A549 (cell line): ENCODE data around the gene MYO18B.

Experiments used
- CEBPB ChIP-seq, 2 experiments: fragments of >200 bp in 1 of 2; sonication (Bioruptor Twin) in 1 of 2; formaldehyde crosslinking in 1 of 2; IDR thresholded peaks; 2 replicates each; pipeline ENCODE4 v1.6.1; 2012 to 2016
- ESRRA ChIP-seq: fragments of 150-350 bp; IDR thresholded peaks from 2 replicates; pipeline ENCODE4 v1.6.1; 2014; ENCODE audit warnings: mild to moderate bottlenecking, low read length, borderline replicate concordance
- FOXS1 ChIP-seq: fragments of 250-450 bp; sonication (Bioruptor Pico); IDR thresholded peaks from 2 replicates; pipeline ENCODE4 v1.5.0; 2020; ENCODE audit warnings: mild to moderate bottlenecking, moderate library complexity
- MYC ChIP-seq: IDR thresholded peaks from 2 replicates; pipeline ENCODE4 v1.6.1; 2012; ENCODE audit warnings: mild to moderate bottlenecking, inconsistent platforms, low read length, improper control_type of control experiment, borderline replicate concordance
- PHF8 ChIP-seq: fragments of 200-600 bp; sonication (generic); IDR thresholded peaks from 2 replicates; pipeline ENCODE4 v1.6.1; 2016; ENCODE audit warnings: low read depth, mild to moderate bottlenecking, antibody characterized with exemption, moderate library complexity, borderline replicate concordance
- POLR2A ChIP-seq: IDR thresholded peaks from 2 replicates; pipeline ENCODE4 v1.6.1; 2012; ENCODE audit warnings: mild to moderate bottlenecking, low read length
- POLR2AphosphoS2 ChIP-seq: conservative IDR thresholded peaks from 2 replicates; pipeline ENCODE4 v1.6.1; 2012; ENCODE audit warnings: low read length, improper control_type of control experiment, inconsistent platforms
- RAD21 ChIP-seq, 2 experiments: fragments of >200 bp in 1 of 2; sonication (Bioruptor Twin) in 1 of 2; formaldehyde crosslinking in 1 of 2; IDR thresholded peaks in 1 of 2; conservative IDR thresholded peaks in 1 of 2; 2 replicates in 1 of 2; 3 replicates in 1 of 2; pipeline ENCODE4 v1.6.1; 2012 to 2018; ENCODE audit warnings: inconsistent platforms in 1 of 2
- RCOR1 ChIP-seq: fragments of 150-350 bp; IDR thresholded peaks from 2 replicates; pipeline ENCODE4 v1.6.1; 2014; ENCODE audit warnings: antibody characterized with exemption, low read length, low read depth
- TF ChIP-seq, protein P1 (sequence below): fragments of 450-650 bp; IDR thresholded peaks from 2 replicates; pipeline ENCODE4 v1.6.1; 2014; ENCODE audit warnings: antibody characterized with exemption
- TF ChIP-seq, protein P2 (sequence below): fragments of >200 bp; sonication (Bioruptor Twin); formaldehyde crosslinking; IDR thresholded peaks from 3 replicates; pipeline ENCODE4 v1.5.1; 2016

DNA sequence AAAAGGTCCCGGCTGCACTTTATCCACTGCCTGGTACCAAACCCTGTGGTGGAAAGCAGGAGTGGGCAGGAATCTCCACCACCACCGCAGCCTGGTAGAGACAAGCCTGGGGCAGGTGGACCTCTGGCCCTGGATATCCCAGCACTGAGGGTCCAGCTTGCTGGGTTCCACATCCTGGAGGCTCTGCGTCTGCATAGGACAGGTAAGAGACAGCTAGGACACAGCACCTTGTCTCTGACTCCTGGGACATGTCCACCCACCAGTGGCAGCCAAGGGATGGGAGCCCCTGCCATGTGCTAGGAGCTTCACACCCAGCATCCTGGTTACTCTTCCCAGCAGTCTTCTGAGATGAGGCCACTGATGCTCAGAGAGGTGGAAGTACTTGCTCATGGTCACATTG is 105.5 kb downstream of the MYO18B start:
- TF ChIP-seq, protein P1, sequence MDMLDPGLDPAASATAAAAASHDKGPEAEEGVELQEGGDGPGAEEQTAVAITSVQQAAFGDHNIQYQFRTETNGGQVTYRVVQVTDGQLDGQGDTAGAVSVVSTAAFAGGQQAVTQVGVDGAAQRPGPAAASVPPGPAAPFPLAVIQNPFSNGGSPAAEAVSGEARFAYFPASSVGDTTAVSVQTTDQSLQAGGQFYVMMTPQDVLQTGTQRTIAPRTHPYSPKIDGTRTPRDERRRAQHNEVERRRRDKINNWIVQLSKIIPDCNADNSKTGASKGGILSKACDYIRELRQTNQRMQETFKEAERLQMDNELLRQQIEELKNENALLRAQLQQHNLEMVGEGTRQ, result no peak
- TF ChIP-seq MYC (no peak), ESRRA (no peak), CEBPB (IDR thresholded peaks at IDR 0.05) (no peak), PHF8 (no peak), RAD21 (conservative IDR thresholded peaks at IDR 0.05 in 1 of 2, IDR thresholded peaks at IDR 0.05 in 1 of 2) (no peak), POLR2AphosphoS2 (no peak), RCOR1 (no peak), POLR2A (no peak), FOXS1 (CRISPR knock-in tag) (no peak)
- TF ChIP-seq, protein P2, sequence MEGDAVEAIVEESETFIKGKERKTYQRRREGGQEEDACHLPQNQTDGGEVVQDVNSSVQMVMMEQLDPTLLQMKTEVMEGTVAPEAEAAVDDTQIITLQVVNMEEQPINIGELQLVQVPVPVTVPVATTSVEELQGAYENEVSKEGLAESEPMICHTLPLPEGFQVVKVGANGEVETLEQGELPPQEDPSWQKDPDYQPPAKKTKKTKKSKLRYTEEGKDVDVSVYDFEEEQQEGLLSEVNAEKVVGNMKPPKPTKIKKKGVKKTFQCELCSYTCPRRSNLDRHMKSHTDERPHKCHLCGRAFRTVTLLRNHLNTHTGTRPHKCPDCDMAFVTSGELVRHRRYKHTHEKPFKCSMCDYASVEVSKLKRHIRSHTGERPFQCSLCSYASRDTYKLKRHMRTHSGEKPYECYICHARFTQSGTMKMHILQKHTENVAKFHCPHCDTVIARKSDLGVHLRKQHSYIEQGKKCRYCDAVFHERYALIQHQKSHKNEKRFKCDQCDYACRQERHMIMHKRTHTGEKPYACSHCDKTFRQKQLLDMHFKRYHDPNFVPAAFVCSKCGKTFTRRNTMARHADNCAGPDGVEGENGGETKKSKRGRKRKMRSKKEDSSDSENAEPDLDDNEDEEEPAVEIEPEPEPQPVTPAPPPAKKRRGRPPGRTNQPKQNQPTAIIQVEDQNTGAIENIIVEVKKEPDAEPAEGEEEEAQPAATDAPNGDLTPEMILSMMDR, result no peak
